Fibroblast of lung (primary cell): ENCODE measurements around the gene PIP5KL1.

Source experiments
- CTCF ChIP-seq, 2 donors: IDR thresholded peaks in 1 of 2; conservative IDR thresholded peaks in 1 of 2; 1 replicate in 1 of 2; 2 replicates in 1 of 2; pipeline ENCODE4 v1.5.1; 2011 to 2012; ENCODE audit warnings: low read length in 2 of 2, control low read depth in 1 of 2, inconsistent platforms in 1 of 2, low read depth in 1 of 2, mild to moderate bottlenecking in 1 of 2
- EZH2 ChIP-seq: IDR thresholded peaks from 2 replicates; pipeline ENCODE4 v1.5.1; 2012; ENCODE audit warnings: low read length, control low read depth, mild to moderate bottlenecking; ENCODE audit errors: missing control alignments

GRCh38 chr9:127873223-127873691 is 57.3 kb downstream of the PIP5KL1 start:
- TF ChIP-seq CTCF (conservative IDR thresholded peaks at IDR 0.05 in 1 of 2, IDR thresholded peaks at IDR 0.05 in 1 of 2; ENCODE audit: low read depth in 1 of 2, low read length in 2 of 2), result no peak
- no peak for TF ChIP-seq EZH2
